ENCODE data around the gene PTPN11. TPM values are rescaled to one million over a fixed set of nuclear protein-coding genes. Genes with fewer than 3 reads are reported as not detected.

PTPN11 gene
- total and polyA plus RNA-seq, 2 of the 13 experiments (the other 11 are each of a cell fraction or from before 2014, with no cell fraction given), result 30.0 to 63.5 TPM

GRCh38 chr12:112409064-112409905, 9.5 kb upstream of the PTPN11 start, which contains the start of gene RPL6 (continued):
- TF ChIP-seq TRAFD1 (CRISPR knock-in tag; IDR thresholded peaks at IDR 0.05; ENCODE audit: borderline replicate concordance), result no peak
- TF ChIP-seq ZNF574 (CRISPR knock-in tag; IDR thresholded peaks at IDR 0.05), result peak; percentile 89
- peak; percentile 19; the same call in 1 of the 2 replicates for TF ChIP-seq CBX5 (CRISPR knock-in tag; IDR thresholded peaks at IDR 0.05; ENCODE audit: borderline replicate concordance)
- no peak for TF ChIP-seq TGIF2 (CRISPR knock-in tag; IDR thresholded peaks at IDR 0.05)
- TF ChIP-seq ONECUT2 (CRISPR knock-in tag; IDR thresholded peaks at IDR 0.05), result no peak
- TF ChIP-seq CENPX (CRISPR knock-in tag; IDR thresholded peaks at IDR 0.05), result no peak
- TF ChIP-seq FOXM1 (CRISPR knock-in tag; IDR thresholded peaks at IDR 0.05), result no peak
- TF ChIP-seq POGZ (CRISPR knock-in tag; IDR thresholded peaks at IDR 0.05), result peak; percentile 61; the same call in 1 of the 2 replicates
- no peak; the same call in 1 of the 2 replicates for TF ChIP-seq ZNF264 (CRISPR knock-in tag; IDR thresholded peaks at IDR 0.05)
- TF ChIP-seq CCDC6 (CRISPR knock-in tag; IDR thresholded peaks at IDR 0.05), result peak; percentile 0; the same call in 1 of the 2 replicates
- TF ChIP-seq, protein P1, sequence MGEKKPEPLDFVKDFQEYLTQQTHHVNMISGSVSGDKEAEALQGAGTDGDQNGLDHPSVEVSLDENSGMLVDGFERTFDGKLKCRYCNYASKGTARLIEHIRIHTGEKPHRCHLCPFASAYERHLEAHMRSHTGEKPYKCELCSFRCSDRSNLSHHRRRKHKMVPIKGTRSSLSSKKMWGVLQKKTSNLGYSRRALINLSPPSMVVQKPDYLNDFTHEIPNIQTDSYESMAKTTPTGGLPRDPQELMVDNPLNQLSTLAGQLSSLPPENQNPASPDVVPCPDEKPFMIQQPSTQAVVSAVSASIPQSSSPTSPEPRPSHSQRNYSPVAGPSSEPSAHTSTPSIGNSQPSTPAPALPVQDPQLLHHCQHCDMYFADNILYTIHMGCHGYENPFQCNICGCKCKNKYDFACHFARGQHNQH (CRISPR knock-in tag; IDR thresholded peaks at IDR 0.05), result peak; percentile 91
- TF ChIP-seq GATAD2A (CRISPR knock-in tag; IDR thresholded peaks at IDR 0.05), result no peak
- TF ChIP-seq CREM (IDR thresholded peaks at IDR 0.05), result peak; percentile 92
- no peak for TF ChIP-seq CREM (CRISPR knock-in tag; IDR thresholded peaks at IDR 0.05)
- 0 out of 2 replicates have a peak, but pooled peaks have one; percentile 41 for TF ChIP-seq PRDM10 (CRISPR knock-in tag; IDR thresholded peaks at IDR 0.05; ENCODE audit: low read depth)
- TF ChIP-seq ZNF800 (CRISPR knock-in tag; IDR thresholded peaks at IDR 0.05), result peak; percentile 62
- TF ChIP-seq SMYD3 (CRISPR knock-in tag; IDR thresholded peaks at IDR 0.05), result no peak
